Measurements from ENCODE around the gene MRPS33.
"Not testable (repeated sequence)": the region's sequence is repeated elsewhere in the genome, so short reads cannot be mapped to it uniquely, and the experiment has no call there.

MRPS33 gene

GRCh38 chr7:141012044-141012685, 2.6 kb downstream of the MRPS33 start:
- peak; percentile 75 for DNase-seq

- no peak for DNase-seq
Measured at GRCh38 chr7:141011443-141011842, 3.3 kb downstream of the MRPS33 start.

GRCh38 chr7:141003172-141004065, 11.3 kb downstream of the MRPS33 start:
- DNase-seq: no peak

GRCh38 chr7:141001546-141001945, 13.2 kb downstream of the MRPS33 start:
- no peak for DNase-seq

GRCh38 chr7:141001122-141001521, 13.6 kb downstream of the MRPS33 start:
- no peak for DNase-seq

GRCh38 chr7:140998715-140999114, 16.0 kb downstream of the MRPS33 start:
- DNase-seq: no peak

GRCh38 chr7:140992422-140992821, 22.3 kb downstream of the MRPS33 start:
- no peak for DNase-seq

- no peak for DNase-seq
Measured at GRCh38 chr7:140990193-140990962, 24.4 kb downstream of the MRPS33 start.

GRCh38 chr7:140989068-140989467, 25.7 kb downstream of the MRPS33 start:
- no peak for DNase-seq

GRCh38 chr7:140983802-140984201, 30.9 kb downstream of the MRPS33 start:
- peak; percentile 5 for DNase-seq

GRCh38 chr7:140982508-140982907, 32.2 kb downstream of the MRPS33 start:
- no peak for DNase-seq

- DNase-seq: no peak
Measured at GRCh38 chr7:140981951-140982350, 32.8 kb downstream of the MRPS33 start.

GRCh38 chr7:140977741-140978140, 37.0 kb downstream of the MRPS33 start:
- no peak for DNase-seq

- peak; percentile 11 for DNase-seq
Measured at GRCh38 chr7:140972876-140973829, 41.6 kb downstream of the MRPS33 start.

GRCh38 chr7:140972344-140972743, 42.4 kb downstream of the MRPS33 start:
- no peak for DNase-seq

- DNase-seq: no peak
Measured at GRCh38 chr7:140967438-140967837, 47.3 kb downstream of the MRPS33 start.

GRCh38 chr7:140966561-140967233, 48.1 kb downstream of the MRPS33 start:
- no peak for DNase-seq

GRCh38 chr7:140961117-140961516, 53.6 kb downstream of the MRPS33 start:
- no peak for DNase-seq

GRCh38 chr7:140956997-140957396, 57.8 kb downstream of the MRPS33 start:
- not testable (repeated sequence) for DNase-seq
